ENCODE results near the gene MYO1C.

DNA sequence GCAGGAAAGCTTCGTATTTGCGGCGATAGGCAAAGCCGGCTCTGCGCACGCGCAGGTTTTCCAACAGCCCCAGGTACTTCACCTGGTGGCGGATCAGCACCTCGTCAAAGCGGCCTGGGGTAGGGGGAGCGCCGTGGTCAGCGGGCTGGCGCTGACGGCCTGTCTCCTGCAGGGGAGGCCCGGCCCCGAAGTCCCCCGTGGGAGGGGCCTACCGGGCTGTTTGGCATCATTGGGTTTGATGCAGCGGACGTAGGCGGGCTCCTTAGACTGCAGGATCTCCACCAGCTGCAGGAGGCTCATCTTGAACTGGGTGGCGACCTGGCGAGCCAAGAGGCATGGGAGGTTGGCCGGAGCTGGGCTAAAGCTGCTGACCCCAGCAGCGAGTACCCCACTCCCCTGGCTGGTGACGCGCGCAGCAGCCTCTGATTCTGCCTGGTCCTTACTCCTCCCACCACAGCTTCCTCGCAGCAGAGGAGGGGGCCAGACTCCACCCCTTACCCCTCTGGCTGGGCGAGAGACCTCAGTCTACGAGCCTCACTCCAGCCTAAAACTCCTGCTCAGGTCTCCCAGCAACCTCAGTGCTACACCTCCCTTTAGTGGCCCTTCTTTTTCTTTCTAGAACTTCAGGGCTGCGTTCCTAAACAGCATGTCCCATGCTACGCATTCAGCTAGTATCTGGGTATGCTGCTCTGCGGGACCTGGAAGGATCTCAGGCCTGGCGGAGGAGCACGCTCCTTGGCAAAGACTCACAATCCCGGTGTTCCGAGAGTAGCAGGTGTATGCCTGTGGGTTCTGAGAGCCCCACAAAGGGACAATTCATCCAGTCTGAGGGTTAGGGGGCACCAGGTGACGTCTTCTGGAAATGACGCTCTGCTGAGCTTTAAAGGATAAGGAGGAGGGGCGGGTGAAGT, 20.3 kb downstream of the MYO1C start:
- TF ChIP-seq, protein P1, sequence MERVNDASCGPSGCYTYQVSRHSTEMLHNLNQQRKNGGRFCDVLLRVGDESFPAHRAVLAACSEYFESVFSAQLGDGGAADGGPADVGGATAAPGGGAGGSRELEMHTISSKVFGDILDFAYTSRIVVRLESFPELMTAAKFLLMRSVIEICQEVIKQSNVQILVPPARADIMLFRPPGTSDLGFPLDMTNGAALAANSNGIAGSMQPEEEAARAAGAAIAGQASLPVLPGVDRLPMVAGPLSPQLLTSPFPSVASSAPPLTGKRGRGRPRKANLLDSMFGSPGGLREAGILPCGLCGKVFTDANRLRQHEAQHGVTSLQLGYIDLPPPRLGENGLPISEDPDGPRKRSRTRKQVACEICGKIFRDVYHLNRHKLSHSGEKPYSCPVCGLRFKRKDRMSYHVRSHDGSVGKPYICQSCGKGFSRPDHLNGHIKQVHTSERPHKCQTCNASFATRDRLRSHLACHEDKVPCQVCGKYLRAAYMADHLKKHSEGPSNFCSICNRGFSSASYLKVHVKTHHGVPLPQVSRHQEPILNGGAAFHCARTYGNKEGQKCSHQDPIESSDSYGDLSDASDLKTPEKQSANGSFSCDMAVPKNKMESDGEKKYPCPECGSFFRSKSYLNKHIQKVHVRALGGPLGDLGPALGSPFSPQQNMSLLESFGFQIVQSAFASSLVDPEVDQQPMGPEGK (CRISPR knock-in tag; IDR thresholded peaks at IDR 0.05; ENCODE audit: borderline replicate concordance) = no peak
- TF ChIP-seq, protein P2, sequence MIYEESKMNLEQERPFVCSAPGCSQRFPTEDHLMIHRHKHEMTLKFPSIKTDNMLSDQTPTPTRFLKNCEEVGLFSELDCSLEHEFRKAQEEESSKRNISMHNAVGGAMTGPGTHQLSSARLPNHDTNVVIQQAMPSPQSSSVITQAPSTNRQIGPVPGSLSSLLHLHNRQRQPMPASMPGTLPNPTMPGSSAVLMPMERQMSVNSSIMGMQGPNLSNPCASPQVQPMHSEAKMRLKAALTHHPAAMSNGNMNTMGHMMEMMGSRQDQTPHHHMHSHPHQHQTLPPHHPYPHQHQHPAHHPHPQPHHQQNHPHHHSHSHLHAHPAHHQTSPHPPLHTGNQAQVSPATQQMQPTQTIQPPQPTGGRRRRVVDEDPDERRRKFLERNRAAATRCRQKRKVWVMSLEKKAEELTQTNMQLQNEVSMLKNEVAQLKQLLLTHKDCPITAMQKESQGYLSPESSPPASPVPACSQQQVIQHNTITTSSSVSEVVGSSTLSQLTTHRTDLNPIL (CRISPR knock-in tag; IDR thresholded peaks at IDR 0.05; ENCODE audit: low read depth) = no peak
- no peak for TF ChIP-seq ZNF70 (CRISPR knock-in tag; IDR thresholded peaks at IDR 0.05)
- TF ChIP-seq GLIS3 (CRISPR knock-in tag; IDR thresholded peaks at IDR 0.05) = no peak
- TF ChIP-seq ZFP30 (CRISPR knock-in tag; IDR thresholded peaks at IDR 0.05) = no peak
- TF ChIP-seq RARB (CRISPR knock-in tag; IDR thresholded peaks at IDR 0.05) = no peak
- no peak for TF ChIP-seq ZFP3 (CRISPR knock-in tag; IDR thresholded peaks at IDR 0.05)
- TF ChIP-seq, protein P3, sequence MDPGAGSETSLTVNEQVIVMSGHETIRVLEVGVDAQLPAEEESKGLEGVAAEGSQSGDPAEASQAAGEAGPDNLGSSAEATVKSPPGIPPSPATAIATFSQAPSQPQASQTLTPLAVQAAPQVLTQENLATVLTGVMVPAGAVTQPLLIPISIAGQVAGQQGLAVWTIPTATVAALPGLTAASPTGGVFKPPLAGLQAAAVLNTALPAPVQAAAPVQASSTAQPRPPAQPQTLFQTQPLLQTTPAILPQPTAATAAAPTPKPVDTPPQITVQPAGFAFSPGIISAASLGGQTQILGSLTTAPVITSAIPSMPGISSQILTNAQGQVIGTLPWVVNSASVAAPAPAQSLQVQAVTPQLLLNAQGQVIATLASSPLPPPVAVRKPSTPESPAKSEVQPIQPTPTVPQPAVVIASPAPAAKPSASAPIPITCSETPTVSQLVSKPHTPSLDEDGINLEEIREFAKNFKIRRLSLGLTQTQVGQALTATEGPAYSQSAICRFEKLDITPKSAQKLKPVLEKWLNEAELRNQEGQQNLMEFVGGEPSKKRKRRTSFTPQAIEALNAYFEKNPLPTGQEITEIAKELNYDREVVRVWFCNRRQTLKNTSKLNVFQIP (CRISPR knock-in tag; IDR thresholded peaks at IDR 0.05; ENCODE audit: borderline replicate concordance, low read depth) = no peak
- TF ChIP-seq, protein P4, sequence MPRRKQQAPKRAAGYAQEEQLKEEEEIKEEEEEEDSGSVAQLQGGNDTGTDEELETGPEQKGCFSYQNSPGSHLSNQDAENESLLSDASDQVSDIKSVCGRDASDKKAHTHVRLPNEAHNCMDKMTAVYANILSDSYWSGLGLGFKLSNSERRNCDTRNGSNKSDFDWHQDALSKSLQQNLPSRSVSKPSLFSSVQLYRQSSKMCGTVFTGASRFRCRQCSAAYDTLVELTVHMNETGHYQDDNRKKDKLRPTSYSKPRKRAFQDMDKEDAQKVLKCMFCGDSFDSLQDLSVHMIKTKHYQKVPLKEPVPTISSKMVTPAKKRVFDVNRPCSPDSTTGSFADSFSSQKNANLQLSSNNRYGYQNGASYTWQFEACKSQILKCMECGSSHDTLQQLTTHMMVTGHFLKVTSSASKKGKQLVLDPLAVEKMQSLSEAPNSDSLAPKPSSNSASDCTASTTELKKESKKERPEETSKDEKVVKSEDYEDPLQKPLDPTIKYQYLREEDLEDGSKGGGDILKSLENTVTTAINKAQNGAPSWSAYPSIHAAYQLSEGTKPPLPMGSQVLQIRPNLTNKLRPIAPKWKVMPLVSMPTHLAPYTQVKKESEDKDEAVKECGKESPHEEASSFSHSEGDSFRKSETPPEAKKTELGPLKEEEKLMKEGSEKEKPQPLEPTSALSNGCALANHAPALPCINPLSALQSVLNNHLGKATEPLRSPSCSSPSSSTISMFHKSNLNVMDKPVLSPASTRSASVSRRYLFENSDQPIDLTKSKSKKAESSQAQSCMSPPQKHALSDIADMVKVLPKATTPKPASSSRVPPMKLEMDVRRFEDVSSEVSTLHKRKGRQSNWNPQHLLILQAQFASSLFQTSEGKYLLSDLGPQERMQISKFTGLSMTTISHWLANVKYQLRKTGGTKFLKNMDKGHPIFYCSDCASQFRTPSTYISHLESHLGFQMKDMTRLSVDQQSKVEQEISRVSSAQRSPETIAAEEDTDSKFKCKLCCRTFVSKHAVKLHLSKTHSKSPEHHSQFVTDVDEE (CRISPR knock-in tag; IDR thresholded peaks at IDR 0.05) = no peak

All from SK-N-SH treated with all-trans-retinoic acid at 6 μM for 48 hours (cell line).